SK-N-SH (cell line): ENCODE results near the gene TRPM3. TPM values are rescaled to one million over a fixed set of nuclear protein-coding genes. Genes with fewer than 3 reads are reported as not detected.

Experiments
- CTCF ChIA-PET: fragments of 300-600, 350-600 bp; formaldehyde crosslinking; extraction: SDS; loops from one replicate; lab custom pipeline; 2021; lab: Yijun Ruan, JAX
- POLR2A ChIA-PET: fragments of 350-600 bp; sonication (Branson Sonifier 250); formaldehyde crosslinking; extraction: SDS; loops from one replicate; lab custom pipeline; 2020; ENCODE audit warnings: antibody characterized with exemption, inconsistent platforms; lab: Yijun Ruan, JAX
- DNase-seq: peaks from one replicate; pipeline ENCODE4 v3.0.0; 2012
- H2AFZ ChIP-seq: fragments of 200-600 bp; sonication (generic); 2 replicates; pipeline ENCODE4 v1.8.1; 2016; ENCODE audit warnings: antibody characterized with exemption, mild to moderate bottlenecking, low read depth
- H3F3A ChIP-seq: fragments of 200-600 bp; sonication (generic); replicated peaks from 2 replicates; pipeline ENCODE3; 2016; ENCODE audit warnings: antibody characterized with exemption, mild to moderate bottlenecking; ENCODE audit not compliant: insufficient read depth
- H3K27ac ChIP-seq, 2 experiments: fragments of 200-500 bp in 1 of 2; fragments of 200-600 bp in 1 of 2; sonication (Bioruptor generic) in 1 of 2; sonication (generic), shearing (Covaris generic) in 1 of 2; 2 replicates each; pipeline versions ENCODE4 v1.5.1 to v1.6.1; 2014 to 2016; ENCODE audit warnings: low read depth in 2 of 2, inconsistent platforms in 1 of 2, low read length in 1 of 2, mild to moderate bottlenecking in 1 of 2, mixed read lengths in 1 of 2
- H3K27me3 ChIP-seq: fragments of 200-600 bp; sonication (generic), shearing (Covaris generic); 2 replicates; pipeline ENCODE4 v1.6.1; 2016; ENCODE audit warnings: mixed run types; ENCODE audit not compliant: insufficient read depth
- H3K36me3 ChIP-seq, 2 experiments: fragments of 200-500 bp in 1 of 2; fragments of 200-600 bp in 1 of 2; sonication (Bioruptor generic) in 1 of 2; sonication (generic) in 1 of 2; replicated peaks in 1 of 2; 2 replicates each; pipeline versions ENCODE3 to v1.5.1; 2014 to 2016; ENCODE audit warnings: low read length in 1 of 2, mild to moderate bottlenecking in 1 of 2; ENCODE audit not compliant: insufficient read depth in 2 of 2, control insufficient read depth in 1 of 2
- H3K4me1 ChIP-seq, 2 experiments: fragments of 200-500 bp in 1 of 2; fragments of 200-600 bp in 1 of 2; sonication (Bioruptor generic) in 1 of 2; sonication (generic), shearing (Covaris generic) in 1 of 2; 2 replicates each; pipeline versions ENCODE4 v1.5.1 to v1.6.1; 2014 to 2016; ENCODE audit warnings: low read depth in 1 of 2, low read length in 1 of 2, mixed run types in 1 of 2; ENCODE audit not compliant: insufficient read depth in 2 of 2, control insufficient read depth in 1 of 2
- H3K4me2 ChIP-seq: fragments of 200-600 bp; sonication (generic), shearing (Covaris generic); 2 replicates; pipeline ENCODE4 v1.6.1; 2017; ENCODE audit warnings: mixed run types
- H3K4me3 ChIP-seq, 2 experiments: fragments of 200-500 bp in 1 of 2; fragments of 200-600 bp in 1 of 2; sonication (Bioruptor generic) in 1 of 2; sonication (generic), shearing (Covaris generic) in 1 of 2; 2 replicates each; pipeline versions ENCODE4 v1.5.1 to v1.8.1; 2014 to 2016; ENCODE audit warnings: low read depth in 2 of 2, inconsistent platforms in 1 of 2, low read length in 1 of 2, mild to moderate bottlenecking in 1 of 2, mixed read lengths in 1 of 2, moderate library complexity in 1 of 2
- H3K79me2 ChIP-seq: fragments of 200-600 bp; sonication (generic); 2 replicates; pipeline ENCODE4 v1.8.1; 2017; ENCODE audit warnings: mild to moderate bottlenecking; ENCODE audit not compliant: insufficient read depth
- H3K9ac ChIP-seq: fragments of 200-600 bp; sonication (generic); 2 replicates; pipeline ENCODE4 v1.6.1; 2017; ENCODE audit warnings: mixed run types
- H3K9me2 ChIP-seq: fragments of 200-600 bp; sonication (generic); 2 replicates; pipeline ENCODE4 v1.6.1; 2017; ENCODE audit warnings: mixed run types
- H3K9me3 ChIP-seq: fragments of 200-600 bp; sonication (generic); 2 replicates; pipeline ENCODE4 v1.6.1; 2017; ENCODE audit warnings: mixed run types, mild to moderate bottlenecking, moderate library complexity
- H4K20me1 ChIP-seq: fragments of 200-600 bp; sonication (generic); 2 replicates; pipeline ENCODE4 v1.6.1; 2017; ENCODE audit warnings: mild to moderate bottlenecking, mixed run types; ENCODE audit not compliant: insufficient read depth
- CHD2 ChIP-seq: fragments of 150-350 bp; IDR thresholded peaks from 2 replicates; pipeline ENCODE4 v1.6.1; 2018; ENCODE audit warnings: low read length; ENCODE audit not compliant: partially characterized antibody
- CTCF ChIP-seq: fragments of 200-600 bp; sonication (generic); IDR thresholded peaks from 2 replicates; pipeline ENCODE4 v1.6.1; 2017; ENCODE audit warnings: antibody characterized with exemption, mild to moderate bottlenecking, moderate library complexity
- EP300 ChIP-seq, 2 experiments: IDR thresholded peaks; 2 replicates each; pipeline versions ENCODE4 v1.4.0 to v1.6.1; 2012; ENCODE audit warnings: borderline replicate concordance in 1 of 2, low read depth in 1 of 2, low read length in 1 of 2
- FOSL2 ChIP-seq: IDR thresholded peaks from 2 replicates; pipeline ENCODE4 v1.4.0; 2012; ENCODE audit warnings: low read depth, mild to moderate bottlenecking, moderate library complexity, borderline replicate concordance
- FOXJ3 ChIP-seq: sonication (generic); formaldehyde crosslinking; IDR thresholded peaks from 2 replicates; pipeline ENCODE4 v1.5.1; 2020; ENCODE audit warnings: mild to moderate bottlenecking, missing genetic modification reagents
- IRF3 ChIP-seq: fragments of 150-350 bp; IDR thresholded peaks from 2 replicates; pipeline ENCODE4 v1.6.1; 2016; ENCODE audit warnings: mild to moderate bottlenecking, low read depth, low read length
- JUND ChIP-seq: IDR thresholded peaks from 2 replicates; pipeline ENCODE4 v1.4.0; 2012
- POLR2AphosphoS5 ChIP-seq: IDR thresholded peaks from 2 replicates; pipeline ENCODE4 v1.6.1; 2012; ENCODE audit warnings: low read depth, low read length
- RAD21 ChIP-seq: IDR thresholded peaks from 2 replicates; pipeline ENCODE4 v1.6.1; 2012; ENCODE audit warnings: mild to moderate bottlenecking, low read length
- REST ChIP-seq: IDR thresholded peaks from 2 replicates; pipeline ENCODE4 v1.6.1; 2012; ENCODE audit warnings: mild to moderate bottlenecking, low read depth, low read length, moderate library complexity
- SIN3A ChIP-seq: IDR thresholded peaks from 2 replicates; pipeline ENCODE4 v1.6.1; 2012; ENCODE audit warnings: low read depth, mild to moderate bottlenecking, low read length, moderate library complexity, borderline replicate concordance
- TCF12 ChIP-seq: IDR thresholded peaks from 2 replicates; pipeline ENCODE4 v1.4.0; 2012
- USF1 ChIP-seq: IDR thresholded peaks from 2 replicates; pipeline ENCODE4 v1.4.0; 2012; ENCODE audit warnings: low read depth, borderline replicate concordance
- ZBTB33 ChIP-seq: IDR thresholded peaks from 2 replicates; pipeline ENCODE4 v1.4.0; 2012; ENCODE audit warnings: low read depth, borderline replicate concordance
- WGBS: methylation state at CpG from one replicate; pipeline ENCODE4 v1.1.6; 2017; ENCODE audit warnings: low lambda C conversion rate; 5-methylcytosine and 5-hydroxymethylcytosine counted together
- polyA plus RNA-seq, 3 experiments: library from polyadenylated mRNA; depleted of rRNA; stranded (reverse); fragments of >200 nt; gene quantifications; 2 replicates each; pipeline ENCODE4 v1.2.3, GENCODE V29; 2012

The TRPM3 gene
- polyA plus RNA-seq, 1 of the 3 experiments (the other 2 are of a cell fraction): not detected

- TF ChIP-seq ZBTB33: no peak
- no peak for TF ChIP-seq CHD2
- no peak for TF ChIP-seq TCF12
- no peak for TF ChIP-seq FOXJ3 (CRISPR knock-in tag)
- TF ChIP-seq POLR2AphosphoS5: no peak
Measured at GRCh38 chr9:70941191-70941590, 180.2 kb downstream of the TRPM3 start (continued).

- Histone ChIP-seq H3K9me2 (no peaks in the 10 kb centered on the region), H3K79me2 (no peaks in the 10 kb centered on the region), H3F3A (no peaks in the 10 kb centered on the region), H3K27me3 (peaks cover 41% of the 10 kb centered on the region), H3K36me3 (no peaks in the 10 kb centered on the region), H3K9ac (no peak overlapping the region), H2AFZ (no peak overlapping the region), H3K4me3 (no peak overlapping the region), H3K4me1 (no peaks in the 10 kb centered on the region), H3K4me2 (no peak overlapping the region), H4K20me1 (no peaks in the 10 kb centered on the region), H3K27ac (no peak overlapping the region), H3K9me3 (no peaks in the 10 kb centered on the region)
- TF ChIP-seq CHD2 (no peak), CTCF (no peak), USF1 (no peak), FOSL2 (no peak), RAD21 (no peak), SIN3A (no peak), REST (no peak), EP300 (IDR thresholded peaks at IDR 0.05; ENCODE audit: borderline replicate concordance in 1 of 2, low read depth in 1 of 2, low read length in 1 of 2) (no peak), JUND (no peak), IRF3 (no peak)
- CTCF ChIA-PET: no interaction called here
- no peak for DNase-seq
- POLR2A ChIA-PET: no interaction called here
- 6% methylated on average over 2 of the region's 2 CpGs for WGBS
Measured at GRCh38 chr9:70940605-70941004, 180.8 kb downstream of the TRPM3 start.
